ENCODE results near the gene TTLL6.

TTLL6 gene

GRCh38 chr17:48755356-48755755 lies 61.7 kb downstream of the TTLL6 start:
- Histone ChIP-seq H3K9me3 (ENCODE audit: control insufficient read depth, low read depth, low read length) (peaks cover 2% of the 10 kb centered on the region), H3K4me1 (ENCODE audit: control insufficient read depth, low read depth, low read length) (peaks cover 3% of the 10 kb centered on the region), H3K4me3 (ENCODE audit: low read length) (no peak overlapping the region), H3K27ac (ENCODE audit: low read length) (no peak overlapping the region), H3K36me3 (ENCODE audit: control insufficient read depth, low read depth, low read length) (no peaks in the 10 kb centered on the region), H3K27me3 (ENCODE audit: control insufficient read depth, insufficient read depth, low read length) (peaks cover 99% of the 10 kb centered on the region), H3K9ac (ENCODE audit: low read length) (no peak overlapping the region)

- Histone ChIP-seq H3K4me3 (ENCODE audit: low read length) (no peak overlapping the region), H3K36me3 (ENCODE audit: control insufficient read depth, low read depth, low read length) (no peaks in the 10 kb centered on the region), H3K9ac (ENCODE audit: low read length) (no peak overlapping the region), H3K4me1 (ENCODE audit: control insufficient read depth, low read depth, low read length) (peaks cover 3% of the 10 kb centered on the region), H3K9me3 (ENCODE audit: control insufficient read depth, low read depth, low read length) (peaks cover 2% of the 10 kb centered on the region), H3K27ac (ENCODE audit: low read length) (no peak overlapping the region), H3K27me3 (ENCODE audit: control insufficient read depth, insufficient read depth, low read length) (peaks cover 99% of the 10 kb centered on the region)
These were observed 62.3 kb downstream of the TTLL6 start for GRCh38 chr17:48754500-48755261.

DNA sequence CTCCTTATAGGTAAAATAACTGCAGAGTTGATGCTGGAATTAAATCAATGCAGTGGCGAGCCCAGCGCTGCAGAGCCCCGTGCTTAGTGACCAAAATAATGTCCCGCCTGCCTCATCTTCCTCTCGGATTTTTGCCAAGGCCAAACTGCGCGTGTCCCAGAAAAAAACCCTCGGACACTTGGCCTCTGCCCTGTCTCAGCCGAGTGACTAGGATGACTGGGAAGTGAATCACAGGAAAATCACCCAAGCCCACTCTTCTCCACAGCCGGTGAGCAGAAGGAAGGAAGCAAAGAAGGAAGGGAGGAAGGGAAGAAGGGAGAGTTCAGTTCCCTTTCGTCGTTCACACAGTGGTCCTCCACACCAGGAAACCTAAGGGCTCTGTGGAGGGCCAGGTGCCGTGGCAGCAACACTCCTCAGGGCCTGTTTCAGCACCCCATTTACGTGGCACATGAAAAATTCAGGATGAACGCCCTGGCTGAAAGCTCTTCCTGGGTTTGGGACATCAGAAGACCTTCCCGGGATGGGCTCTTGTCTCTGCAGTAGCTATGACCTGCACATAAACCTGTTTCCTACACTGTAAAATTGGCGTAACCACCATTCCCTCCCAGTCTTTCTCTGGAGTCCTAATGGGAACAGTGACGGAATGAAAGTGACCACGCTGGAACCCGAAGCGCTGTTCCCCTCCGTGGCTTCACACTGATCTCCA lies 63.1 kb downstream of the TTLL6 start:
- H3K27ac ChIP-seq (ENCODE audit: low read length): no peak overlapping the region
- H3K4me1 ChIP-seq (ENCODE audit: control insufficient read depth, low read depth, low read length): peaks cover 3% of the 10 kb centered on the region
- no peak overlapping the region for H3K4me3 ChIP-seq (ENCODE audit: low read length)
- peaks cover 2% of the 10 kb centered on the region for H3K9me3 ChIP-seq (ENCODE audit: control insufficient read depth, low read depth, low read length)
- H3K9ac ChIP-seq (ENCODE audit: low read length): no peak overlapping the region
- H3K36me3 ChIP-seq (ENCODE audit: control insufficient read depth, low read depth, low read length): no peaks in the 10 kb centered on the region
- peaks cover 99% of the 10 kb centered on the region for H3K27me3 ChIP-seq (ENCODE audit: control insufficient read depth, insufficient read depth, low read length)

- Histone ChIP-seq H3K4me1 (ENCODE audit: control insufficient read depth, low read depth, low read length) (peaks cover 3% of the 10 kb centered on the region), H3K9me3 (ENCODE audit: control insufficient read depth, low read depth, low read length) (peaks cover 2% of the 10 kb centered on the region), H3K27ac (ENCODE audit: low read length) (no peak overlapping the region), H3K27me3 (ENCODE audit: control insufficient read depth, insufficient read depth, low read length) (peaks cover 100% of the 10 kb centered on the region), H3K36me3 (ENCODE audit: control insufficient read depth, low read depth, low read length) (no peaks in the 10 kb centered on the region), H3K4me3 (ENCODE audit: low read length) (no peak overlapping the region), H3K9ac (ENCODE audit: low read length) (no peak overlapping the region)
These were observed 64.4 kb downstream of the TTLL6 start for GRCh38 chr17:48752399-48753288.

DNA sequence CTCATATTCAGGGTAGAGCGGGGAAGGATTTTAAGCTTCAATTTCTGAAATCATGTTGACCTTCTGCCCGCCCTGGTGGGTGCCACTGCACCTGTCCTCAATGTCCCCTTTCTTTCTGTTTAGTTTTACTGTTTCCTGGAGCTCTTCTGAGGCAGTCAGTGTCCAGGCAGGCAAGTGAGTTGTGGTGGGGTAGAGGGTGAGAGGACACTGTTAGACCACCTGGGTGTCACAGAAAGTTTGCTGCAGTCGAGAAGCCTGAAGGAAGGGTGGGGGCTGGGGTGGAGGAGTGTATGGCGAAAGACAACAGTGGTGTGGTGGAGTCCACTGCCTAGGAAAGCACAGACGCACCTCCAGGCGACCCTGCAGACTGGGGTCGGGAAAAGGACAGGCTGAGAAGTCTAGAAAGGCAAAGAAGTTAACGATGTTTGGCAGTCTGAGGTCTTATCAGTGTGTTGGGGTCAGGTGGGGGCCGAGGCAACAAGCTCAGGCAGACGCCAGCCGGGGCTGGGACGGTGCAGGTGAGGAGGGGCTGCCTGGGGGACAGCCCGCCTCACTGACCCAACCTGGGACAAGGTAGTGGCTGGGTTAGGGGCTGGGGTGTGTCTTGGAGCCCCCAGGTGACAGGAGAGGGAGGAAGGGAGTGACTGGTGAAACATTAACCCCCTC lies 65.2 kb downstream of the TTLL6 start:
- H3K27me3 ChIP-seq (ENCODE audit: control insufficient read depth, insufficient read depth, low read length): peaks cover 100% of the 10 kb centered on the region
- H3K9me3 ChIP-seq (ENCODE audit: control insufficient read depth, low read depth, low read length): peaks cover 2% of the 10 kb centered on the region

GRCh38 chr17:48751172-48751571 lies 65.9 kb downstream of the TTLL6 start:
- H3K9ac ChIP-seq (ENCODE audit: low read length): no peak overlapping the region
- H3K9me3 ChIP-seq (ENCODE audit: control insufficient read depth, low read depth, low read length): peaks cover 2% of the 10 kb centered on the region
- H3K27me3 ChIP-seq (ENCODE audit: control insufficient read depth, insufficient read depth, low read length): peaks cover 100% of the 10 kb centered on the region
- no peaks in the 10 kb centered on the region for H3K36me3 ChIP-seq (ENCODE audit: control insufficient read depth, low read depth, low read length)
- H3K4me1 ChIP-seq (ENCODE audit: control insufficient read depth, low read depth, low read length): peaks cover 6% of the 10 kb centered on the region
- no peak overlapping the region for H3K4me3 ChIP-seq (ENCODE audit: low read length)
- H3K27ac ChIP-seq (ENCODE audit: low read length): no peak overlapping the region

More for the DNA sequence above, 65.2 kb downstream of the TTLL6 start:
- H3K9ac ChIP-seq (ENCODE audit: low read length): no peak overlapping the region
- H3K4me3 ChIP-seq (ENCODE audit: low read length): no peak overlapping the region
- H3K27ac ChIP-seq (ENCODE audit: low read length): no peak overlapping the region
- H3K4me1 ChIP-seq (ENCODE audit: control insufficient read depth, low read depth, low read length): peaks cover 3% of the 10 kb centered on the region
- no peaks in the 10 kb centered on the region for H3K36me3 ChIP-seq (ENCODE audit: control insufficient read depth, low read depth, low read length)

- peaks cover 2% of the 10 kb centered on the region for H3K9me3 ChIP-seq (ENCODE audit: control insufficient read depth, low read depth, low read length)
- no peak overlapping the region for H3K4me3 ChIP-seq (ENCODE audit: low read length)
- peaks cover 6% of the 10 kb centered on the region for H3K4me1 ChIP-seq (ENCODE audit: control insufficient read depth, low read depth, low read length)
- peaks cover 100% of the 10 kb centered on the region for H3K27me3 ChIP-seq (ENCODE audit: control insufficient read depth, insufficient read depth, low read length)
- no peak overlapping the region for H3K9ac ChIP-seq (ENCODE audit: low read length)
- H3K36me3 ChIP-seq (ENCODE audit: control insufficient read depth, low read depth, low read length): no peaks in the 10 kb centered on the region
- no peak overlapping the region for H3K27ac ChIP-seq (ENCODE audit: low read length)
These were observed 67.1 kb downstream of the TTLL6 start for GRCh38 chr17:48749621-48750553.

DNA sequence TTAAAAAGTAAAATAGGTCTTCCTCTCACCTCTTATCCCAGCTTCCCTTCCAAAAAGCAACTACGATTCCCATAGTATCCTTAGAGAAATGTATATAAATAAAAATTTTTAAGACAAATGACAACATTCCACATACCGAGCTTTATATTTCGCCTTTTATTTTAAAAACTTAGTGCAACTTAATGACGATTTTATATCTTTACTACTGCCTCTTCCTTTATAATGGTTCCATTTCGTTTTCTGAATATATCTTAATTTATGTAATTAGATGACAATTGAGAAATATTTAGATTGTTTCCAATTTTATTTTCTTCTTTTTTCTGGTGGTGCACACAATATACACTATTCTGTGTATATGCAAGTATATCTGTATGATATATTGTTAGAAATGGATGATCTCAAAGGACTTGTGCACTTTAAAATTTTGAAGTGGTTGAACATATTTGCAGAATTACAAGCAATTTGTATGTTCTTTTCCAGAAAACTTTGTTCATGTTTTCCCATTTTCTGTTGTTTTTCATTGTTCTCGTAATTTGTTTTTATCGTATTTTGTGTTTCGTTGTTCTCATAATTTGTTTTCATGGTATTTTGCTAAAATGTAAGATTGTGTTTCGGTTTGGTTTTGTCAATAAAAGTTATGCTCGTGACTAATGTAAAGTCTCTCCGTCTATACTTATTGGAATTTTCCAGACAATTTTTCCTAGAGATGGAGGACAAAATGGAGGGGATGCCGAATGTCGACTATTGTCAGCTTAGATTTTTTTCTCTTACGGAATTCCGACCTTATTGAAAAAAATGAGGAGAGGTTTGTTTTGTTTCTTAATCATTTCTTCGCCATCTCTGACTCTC lies 68.1 kb downstream of the TTLL6 start:
- Histone ChIP-seq H3K36me3 (ENCODE audit: control insufficient read depth, low read depth, low read length) (no peaks in the 10 kb centered on the region), H3K4me3 (ENCODE audit: low read length) (no peak overlapping the region), H3K27me3 (ENCODE audit: control insufficient read depth, insufficient read depth, low read length) (peaks cover 100% of the 10 kb centered on the region), H3K4me1 (ENCODE audit: control insufficient read depth, low read depth, low read length) (peaks cover 3% of the 10 kb centered on the region), H3K9ac (ENCODE audit: low read length) (no peak overlapping the region), H3K27ac (ENCODE audit: low read length) (no peak overlapping the region), H3K9me3 (ENCODE audit: control insufficient read depth, low read depth, low read length) (no peaks in the 10 kb centered on the region)

GRCh38 chr17:48747445-48748363 lies 69.3 kb downstream of the TTLL6 start:
- Histone ChIP-seq H3K27ac (ENCODE audit: low read length) (no peak overlapping the region), H3K9ac (ENCODE audit: low read length) (no peak overlapping the region), H3K27me3 (ENCODE audit: control insufficient read depth, insufficient read depth, low read length) (peaks cover 100% of the 10 kb centered on the region), H3K36me3 (ENCODE audit: control insufficient read depth, low read depth, low read length) (no peaks in the 10 kb centered on the region), H3K4me3 (ENCODE audit: low read length) (no peak overlapping the region), H3K9me3 (ENCODE audit: control insufficient read depth, low read depth, low read length) (no peaks in the 10 kb centered on the region), H3K4me1 (ENCODE audit: control insufficient read depth, low read depth, low read length) (peaks cover 3% of the 10 kb centered on the region)

Data from iPS-18a (cell line).